ENCODE data around the gene NTN3.
"Not testable (repeated sequence)": the region's sequence is repeated elsewhere in the genome, so short reads cannot be mapped to it uniquely, and the experiment has no call there.

The NTN3 gene

DNA sequence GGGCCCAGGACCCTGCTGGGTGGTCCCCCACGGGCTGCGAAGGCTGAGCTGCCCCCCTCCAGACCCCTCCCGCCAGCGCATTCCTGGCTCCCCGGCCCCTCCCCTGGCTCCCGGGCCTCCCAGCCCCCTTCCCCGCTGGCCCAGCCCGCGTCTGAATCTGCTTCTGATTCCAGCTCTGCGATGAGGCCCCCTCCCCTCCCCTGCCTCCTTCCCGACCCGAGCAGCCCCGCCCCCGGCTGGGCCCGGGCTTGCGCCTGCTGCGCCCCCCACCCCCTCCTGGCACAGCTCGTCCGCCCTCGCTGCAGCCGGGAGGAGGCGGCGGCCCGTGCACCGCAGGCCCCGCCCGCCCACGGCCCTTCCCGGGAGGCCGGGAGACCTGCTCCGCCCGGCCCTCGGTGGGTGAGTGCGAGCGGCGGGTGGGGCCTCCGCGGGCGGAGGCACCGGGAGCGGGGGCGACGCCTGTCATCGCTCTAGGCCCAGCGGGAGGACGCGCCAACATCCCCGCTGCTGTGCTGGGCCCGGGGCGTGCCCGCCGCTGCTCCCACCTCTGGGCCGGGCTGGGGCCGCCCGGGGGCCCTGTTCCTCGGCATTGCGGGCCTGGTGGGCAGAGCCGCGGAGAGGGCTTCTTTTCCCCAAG is at the start of gene NTN3:
Gene NTN3, plus strand, starts transcription at position 282 of the 637 bp plus-strand sequence. CDS start 405 bp downstream, outside the sequence.
- peak; percentile 41 for DNase-seq

DNA sequence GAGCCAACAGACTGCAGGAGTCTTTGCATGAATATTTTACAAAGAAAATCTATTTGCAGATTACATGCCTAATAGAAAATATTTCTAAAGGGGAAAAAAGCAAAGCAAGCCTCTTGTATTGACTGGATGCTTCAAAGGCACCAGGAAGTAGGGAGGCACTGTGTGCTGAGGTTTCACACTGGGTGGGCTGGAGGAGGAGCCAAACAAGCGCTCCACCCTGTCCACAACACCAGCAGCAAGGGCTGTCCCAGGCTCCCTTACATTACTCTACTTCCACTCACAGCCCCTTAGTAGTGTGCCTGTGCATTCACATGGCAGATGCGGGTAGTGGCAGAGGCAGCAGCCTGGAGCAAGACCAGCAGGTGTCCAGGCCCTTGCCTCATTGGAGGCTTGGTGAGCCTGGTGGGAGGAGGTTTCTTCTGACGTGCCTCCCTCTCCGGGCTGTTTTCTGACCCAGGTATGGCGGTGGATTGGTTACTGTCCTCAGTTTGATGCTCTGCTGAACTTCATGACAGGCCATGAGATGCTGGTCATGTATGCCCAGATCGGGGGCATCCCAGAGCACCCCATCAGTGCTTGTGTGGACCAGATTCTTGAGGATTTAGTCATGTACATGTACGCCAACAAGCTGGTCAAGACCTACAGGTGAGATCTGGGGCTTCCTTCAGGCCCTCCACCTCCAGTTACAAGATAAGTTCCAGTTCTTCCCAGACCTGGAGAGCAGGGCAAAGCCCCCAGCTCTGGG is 48.8 kb upstream of the NTN3 start:
- DNase-seq: no peak

DNA sequence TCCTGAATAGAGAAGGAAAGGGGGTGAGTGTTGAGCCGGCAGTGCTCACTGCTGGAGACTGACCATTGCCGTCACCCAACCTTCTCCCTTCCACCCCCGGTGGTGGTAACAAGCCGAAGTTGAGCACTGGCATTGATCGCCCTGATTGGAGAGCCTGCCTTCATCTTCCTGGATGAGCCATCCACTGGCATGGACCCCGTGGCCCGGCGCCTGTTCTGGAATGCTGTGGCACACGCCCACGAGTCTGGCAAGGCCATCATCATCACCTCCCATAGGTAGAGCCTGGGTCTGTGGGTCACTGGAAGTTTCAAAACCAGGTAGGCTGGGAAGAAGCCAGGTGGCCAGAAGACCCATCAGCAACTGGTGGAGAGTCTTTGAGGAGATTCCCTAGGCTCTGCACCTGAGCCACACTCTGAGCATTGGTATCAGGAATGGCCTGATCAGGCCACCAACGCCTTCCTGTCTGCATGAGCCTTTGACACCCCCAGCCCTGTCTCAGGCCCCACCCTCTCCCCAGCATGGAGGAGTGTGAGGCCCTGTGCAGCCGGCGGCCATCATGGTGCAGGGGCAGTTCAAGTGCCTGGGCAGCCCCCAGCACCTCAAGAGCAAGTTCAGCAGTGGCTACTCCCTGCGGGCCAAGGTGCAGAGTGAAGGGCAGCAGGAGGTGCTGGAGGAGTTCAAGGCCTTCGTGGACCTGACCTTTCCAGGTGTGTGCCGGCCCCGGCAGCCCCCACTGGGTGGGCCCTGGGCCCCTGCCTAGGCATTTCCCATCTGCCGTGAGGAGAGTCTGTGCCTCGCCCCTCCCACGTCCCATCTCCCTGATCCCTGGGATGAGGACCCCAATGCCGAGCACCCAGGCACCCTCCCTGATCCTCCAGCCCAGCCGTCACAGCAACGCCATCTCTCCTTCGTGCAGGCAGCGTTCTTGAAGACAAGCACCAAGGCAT is 46.8 kb upstream of the NTN3 start:
- no peak for DNase-seq

DNA sequence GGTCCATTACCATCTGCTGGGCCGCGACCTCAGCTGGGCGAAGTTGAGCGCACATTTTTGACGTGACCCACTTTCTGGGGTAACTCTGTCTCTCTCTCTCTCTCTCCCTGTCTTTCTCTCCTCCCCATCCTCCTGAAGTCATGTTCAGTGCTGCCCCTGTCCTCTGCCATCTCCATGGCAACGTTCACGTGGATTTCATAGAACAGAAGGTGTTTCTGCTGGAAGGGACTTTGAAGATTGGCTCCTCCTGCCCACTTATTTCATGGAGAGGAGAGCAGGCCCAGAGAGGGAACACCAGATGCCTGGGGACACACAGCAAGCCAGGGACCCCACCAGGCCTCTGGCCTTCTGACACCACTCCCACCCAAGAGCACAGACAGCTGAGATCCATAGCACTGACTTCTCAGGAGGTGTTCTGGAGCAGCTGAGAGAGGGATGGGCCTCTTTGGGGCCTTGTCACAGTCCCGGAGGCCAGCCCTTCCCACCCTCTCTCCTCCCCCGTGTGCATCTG is 46.0 kb upstream of the NTN3 start:
- no peak for DNase-seq

DNA sequence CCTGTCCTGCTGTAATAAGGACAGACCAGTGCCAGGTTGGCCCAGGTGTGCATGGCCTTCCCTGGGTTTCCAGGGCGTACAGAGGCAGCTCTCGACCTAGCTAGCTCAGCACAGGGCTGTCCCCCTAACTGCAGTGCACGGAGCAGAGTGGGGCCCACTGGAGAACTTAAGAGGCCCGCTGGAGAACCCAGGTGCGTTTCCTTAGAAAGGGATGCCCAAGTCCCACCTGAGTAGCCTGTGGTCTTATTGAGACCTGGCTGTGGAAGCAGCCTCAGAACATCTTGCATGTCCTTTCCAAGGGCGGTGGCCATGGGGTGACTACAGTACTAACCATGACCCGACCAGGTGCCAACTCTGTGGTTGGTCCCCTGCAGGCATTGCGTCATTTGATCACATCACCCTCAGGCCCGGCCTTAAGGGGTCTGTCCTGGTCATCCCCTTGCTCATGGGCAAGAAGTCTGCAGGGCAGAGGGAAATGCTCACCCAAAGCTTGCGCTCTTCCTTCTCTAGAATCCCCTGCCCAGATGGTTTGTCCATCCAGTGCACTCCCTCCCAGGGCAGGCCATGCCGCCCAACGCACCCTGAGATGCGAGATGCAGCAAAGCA is 45.2 kb upstream of the NTN3 start:
- DNase-seq: no peak

DNA sequence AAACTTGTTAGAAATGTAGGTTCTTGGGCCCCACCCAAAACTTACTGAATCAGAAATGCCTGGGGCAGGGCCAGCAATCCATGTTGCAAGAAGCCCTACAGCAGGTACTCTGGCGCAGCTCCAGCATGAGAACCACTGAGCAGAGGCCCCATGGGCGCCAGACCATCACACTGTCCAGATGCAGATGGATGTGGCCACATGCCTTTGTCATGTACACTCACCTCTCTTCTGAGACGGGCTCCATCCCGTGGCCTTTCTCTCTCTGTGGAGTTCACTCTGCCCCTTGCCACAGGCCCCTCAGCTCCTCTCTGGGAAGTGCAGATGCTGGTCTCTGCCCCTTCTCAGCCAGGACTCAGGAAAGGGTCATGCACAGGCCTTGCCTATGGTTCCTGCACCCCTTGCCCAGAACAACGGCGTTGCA is 44.1 kb upstream of the NTN3 start:
- no peak for DNase-seq

DNA sequence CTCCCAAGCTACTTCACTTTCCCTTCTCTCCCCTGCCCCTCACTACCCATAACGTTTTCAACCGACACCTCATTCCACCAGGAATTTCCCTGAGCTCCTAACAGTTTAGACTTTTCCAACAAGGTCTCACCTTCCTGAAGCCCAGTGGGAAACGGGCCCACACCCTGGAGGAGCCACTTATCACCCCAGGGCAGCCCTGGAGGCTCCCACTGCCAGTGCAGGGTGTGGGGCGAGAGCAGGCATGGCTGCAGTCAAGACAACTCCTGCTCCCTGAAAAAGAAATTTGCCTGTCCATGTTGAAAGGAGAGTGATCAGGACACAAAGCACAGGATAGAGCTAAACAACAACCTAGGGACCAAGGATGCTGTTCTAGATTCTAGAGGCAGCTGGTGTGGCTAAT is 43.6 kb upstream of the NTN3 start:
- DNase-seq: no peak

DNA sequence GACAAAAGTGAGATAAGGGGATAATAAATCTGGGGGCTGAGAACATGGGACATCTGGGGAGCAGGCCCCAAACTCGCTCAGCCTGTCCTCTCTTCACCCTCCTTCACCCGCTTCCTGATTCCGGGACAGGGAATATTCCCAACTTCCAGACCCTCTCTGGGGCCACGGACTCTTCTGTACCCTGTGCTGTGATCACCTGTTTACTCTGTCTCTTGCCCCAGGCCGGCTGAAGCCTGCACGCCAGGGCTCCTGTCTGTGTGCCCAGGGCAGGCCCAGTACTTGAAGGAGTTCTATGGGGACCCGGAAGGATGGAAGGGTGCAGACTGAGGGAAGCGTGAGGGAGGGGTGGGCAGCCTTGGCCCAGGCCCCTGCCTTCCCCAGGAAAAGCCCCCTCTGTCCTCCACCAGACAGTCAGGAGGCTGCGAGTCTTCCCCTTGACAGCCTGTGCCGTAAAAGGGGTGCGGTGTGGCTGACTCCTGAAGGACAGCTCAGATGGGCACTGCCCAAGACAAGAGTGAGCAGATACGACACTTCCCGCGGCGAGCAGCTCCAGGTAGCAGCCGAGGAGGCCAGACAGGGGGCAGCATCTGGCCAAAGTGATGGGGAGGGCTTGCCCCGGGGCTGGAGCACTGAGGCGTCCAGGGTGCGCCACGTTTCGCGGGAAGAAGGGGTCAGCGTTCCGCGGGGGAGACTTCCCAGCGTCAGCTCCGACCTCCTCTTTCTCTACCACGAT is 42.9 kb upstream of the NTN3 start:
- DNase-seq: peak; percentile 26

DNA sequence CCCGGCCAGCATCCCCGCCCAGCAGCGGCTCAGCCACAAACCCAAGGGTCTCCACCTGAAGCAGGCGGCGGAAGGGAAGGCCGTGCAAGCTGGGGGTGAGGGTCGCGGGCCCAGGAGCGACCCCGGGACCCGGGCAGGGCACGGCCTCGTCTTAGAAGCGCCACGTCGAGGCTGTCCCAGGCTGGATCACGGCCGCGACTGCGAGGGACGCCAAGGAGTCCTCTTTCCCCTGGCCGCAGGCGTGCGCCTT is 42.4 kb upstream of the NTN3 start:
- no peak for DNase-seq

DNA sequence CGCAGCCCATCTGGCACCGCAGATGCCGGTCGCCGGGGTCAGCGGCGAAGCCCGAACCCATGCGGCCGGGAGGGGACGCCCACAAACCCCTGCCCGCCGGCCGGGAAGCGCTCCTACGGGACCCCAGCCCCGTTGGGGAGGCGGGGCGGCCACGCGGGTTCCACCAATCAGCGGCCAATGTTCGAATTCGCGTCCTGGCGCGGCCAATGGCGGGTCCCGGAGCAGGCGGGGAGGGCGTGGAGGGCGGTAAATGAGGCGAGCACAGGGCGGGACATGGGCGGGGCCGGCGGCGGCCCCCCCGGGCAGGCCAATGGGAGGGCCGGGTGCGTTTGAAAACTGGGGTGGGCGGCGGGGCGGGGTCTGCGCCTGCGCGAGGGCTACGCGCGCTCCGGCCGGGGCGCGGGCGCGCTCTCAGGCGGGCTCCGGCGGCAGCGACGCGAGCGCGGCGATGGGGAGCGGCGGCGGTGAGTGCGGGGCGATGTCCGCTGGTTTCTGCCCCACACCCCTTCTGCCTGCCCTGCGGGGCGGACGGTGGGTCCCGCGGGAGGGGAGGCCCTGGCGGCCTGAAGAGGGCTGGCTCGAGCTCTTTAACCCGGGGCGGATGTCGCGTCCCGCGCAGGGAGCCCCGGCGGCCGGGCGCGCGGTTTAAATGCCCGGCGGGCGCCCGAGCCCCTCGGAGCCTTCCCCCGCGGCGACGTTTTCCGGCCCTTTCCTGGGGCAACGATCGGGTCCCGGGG is 41.9 kb upstream of the NTN3 start, which contains the start of gene CCNF:
Gene CCNF, plus strand, starts transcription at position 414 of the 737 bp plus-strand sequence. Its CDS starts 35 bp downstream, at position 449.
- DNase-seq: peak; percentile 85

DNA sequence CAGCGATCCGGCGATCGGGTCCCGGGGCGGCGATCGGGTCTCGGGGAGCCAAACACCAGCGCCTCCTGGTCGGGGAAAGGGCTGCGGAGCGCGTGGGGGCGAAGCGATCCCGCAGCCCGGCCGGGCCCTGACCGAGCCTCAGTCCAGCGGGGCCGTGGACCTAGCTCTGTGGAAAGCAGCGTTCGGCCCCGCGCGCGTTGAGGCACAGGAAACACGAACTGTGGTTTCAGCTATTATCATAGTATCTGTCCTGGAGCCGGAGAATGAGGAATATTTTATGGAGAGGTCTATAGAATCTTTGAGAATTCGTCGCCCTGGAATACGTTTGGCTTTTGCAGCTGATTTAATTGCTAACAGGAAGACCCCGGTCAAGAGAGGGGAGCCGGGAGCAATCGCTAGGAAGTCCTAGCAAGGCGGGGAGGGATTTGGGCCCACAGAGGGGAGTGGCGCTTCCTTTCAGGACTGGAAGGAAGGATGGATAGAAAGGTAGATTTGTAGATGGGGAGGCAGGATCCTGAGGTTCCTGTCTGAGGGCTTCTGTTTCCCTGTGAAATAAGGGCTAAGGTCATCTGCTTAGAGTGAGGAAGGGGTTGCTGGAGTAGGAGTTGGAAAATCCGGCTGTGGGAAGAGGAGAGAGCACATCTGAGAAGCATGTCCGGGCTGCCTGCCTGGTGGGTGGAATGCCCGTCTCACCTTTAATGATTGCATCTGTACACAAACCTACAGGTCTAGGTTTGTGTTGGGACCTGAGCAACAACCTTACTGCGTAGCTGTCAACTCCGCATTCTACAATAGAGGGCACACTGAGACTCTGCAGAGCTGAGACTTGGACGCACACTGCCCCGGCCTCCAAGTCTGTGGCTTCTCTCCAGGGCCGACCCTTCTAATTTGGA is 41.1 kb upstream of the NTN3 start:
- DNase-seq: peak; percentile 29

DNA sequence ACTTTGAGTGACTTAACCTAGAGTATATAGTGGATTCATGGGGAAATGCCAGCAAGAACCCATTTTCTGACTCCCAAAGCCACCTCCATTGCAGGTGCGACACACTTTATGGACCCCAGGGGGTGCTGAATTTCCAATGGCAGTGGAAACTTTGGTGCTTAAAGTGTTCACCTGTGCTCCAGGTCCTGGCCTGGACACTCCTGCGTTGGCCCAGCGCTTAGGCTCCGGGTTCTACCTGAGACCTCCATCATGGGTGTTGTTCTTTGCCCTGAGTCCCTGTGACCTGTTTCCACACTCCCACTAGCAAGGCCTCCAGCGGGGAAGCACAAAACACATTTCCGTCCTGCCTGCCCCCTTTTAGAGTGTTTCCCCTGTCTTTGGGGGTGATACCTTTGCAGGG is 38.8 kb upstream of the NTN3 start:
- no peak for DNase-seq

DNA sequence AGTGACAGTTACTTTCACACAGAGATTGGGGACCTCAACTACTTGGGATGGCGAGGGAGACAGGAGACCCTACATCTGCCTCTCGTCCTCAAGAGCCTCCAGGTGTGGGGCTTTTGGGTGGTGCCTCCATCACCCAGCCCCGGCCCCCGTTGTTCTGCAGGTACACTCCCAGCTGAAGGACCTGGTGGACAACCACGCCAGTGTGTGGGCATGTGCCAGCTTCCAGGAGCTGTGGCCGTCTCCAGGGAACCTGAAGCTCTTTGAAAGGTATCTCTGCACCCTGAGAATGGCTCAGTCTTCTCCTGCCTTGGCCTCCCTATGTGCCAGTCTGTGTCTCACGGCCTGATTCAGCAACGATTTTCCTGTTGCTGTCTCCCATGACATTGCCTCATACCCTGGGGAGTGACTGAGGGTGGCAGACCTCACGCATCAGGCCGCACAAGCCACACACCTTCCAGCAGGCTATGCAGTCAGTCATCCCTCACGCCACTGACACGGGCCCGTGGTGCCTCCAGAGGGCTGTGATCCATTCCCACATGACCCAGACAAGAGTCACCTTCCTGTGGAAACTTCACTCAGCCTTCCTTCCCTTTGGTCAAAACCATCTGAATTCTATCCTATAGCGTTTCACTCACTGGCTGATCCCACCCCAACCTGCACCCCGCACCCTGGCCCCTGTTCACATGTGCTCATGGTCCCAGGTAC is 38.1 kb upstream of the NTN3 start:
- no peak for DNase-seq

DNA sequence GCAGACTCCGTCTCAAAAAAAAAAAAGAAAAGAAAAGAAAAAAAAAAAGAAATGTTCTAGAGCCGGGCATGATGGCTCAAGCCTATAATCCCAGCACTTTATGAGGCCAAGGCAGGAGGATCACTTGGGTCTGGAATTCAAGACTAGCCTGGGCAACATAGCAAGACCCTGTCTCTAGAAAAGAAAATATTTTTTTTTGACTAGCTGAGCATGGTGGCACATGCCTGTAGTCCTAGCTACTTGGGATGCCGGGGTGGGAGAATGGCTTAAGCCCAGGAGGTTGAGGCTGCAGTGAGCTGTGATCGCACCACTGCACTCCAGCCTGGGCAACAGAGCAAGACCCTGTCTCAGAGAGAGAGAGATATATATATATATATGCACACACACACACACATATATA is 35.9 kb upstream of the NTN3 start:
- DNase-seq: not testable (repeated sequence)

DNA sequence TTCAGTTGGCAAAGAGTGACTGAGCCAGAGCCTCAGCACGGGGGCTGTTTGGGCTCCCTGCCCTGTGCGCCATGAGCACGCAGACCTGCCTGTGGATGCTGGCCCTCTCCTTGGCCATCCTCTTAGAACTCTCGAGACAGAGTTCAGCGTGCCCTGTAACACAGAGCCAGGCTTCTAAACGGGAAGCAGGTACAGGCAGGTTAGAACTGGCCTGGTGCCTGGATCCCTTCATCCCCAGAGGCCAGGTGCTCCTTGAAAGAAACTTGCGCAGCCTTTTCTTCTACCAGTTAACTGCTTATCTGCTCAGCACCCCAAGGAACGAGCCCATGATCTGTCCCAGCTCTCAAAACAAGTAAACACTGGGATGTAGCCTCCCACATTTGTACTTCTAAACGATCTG is 35.0 kb upstream of the NTN3 start:
- DNase-seq: no peak

DNA sequence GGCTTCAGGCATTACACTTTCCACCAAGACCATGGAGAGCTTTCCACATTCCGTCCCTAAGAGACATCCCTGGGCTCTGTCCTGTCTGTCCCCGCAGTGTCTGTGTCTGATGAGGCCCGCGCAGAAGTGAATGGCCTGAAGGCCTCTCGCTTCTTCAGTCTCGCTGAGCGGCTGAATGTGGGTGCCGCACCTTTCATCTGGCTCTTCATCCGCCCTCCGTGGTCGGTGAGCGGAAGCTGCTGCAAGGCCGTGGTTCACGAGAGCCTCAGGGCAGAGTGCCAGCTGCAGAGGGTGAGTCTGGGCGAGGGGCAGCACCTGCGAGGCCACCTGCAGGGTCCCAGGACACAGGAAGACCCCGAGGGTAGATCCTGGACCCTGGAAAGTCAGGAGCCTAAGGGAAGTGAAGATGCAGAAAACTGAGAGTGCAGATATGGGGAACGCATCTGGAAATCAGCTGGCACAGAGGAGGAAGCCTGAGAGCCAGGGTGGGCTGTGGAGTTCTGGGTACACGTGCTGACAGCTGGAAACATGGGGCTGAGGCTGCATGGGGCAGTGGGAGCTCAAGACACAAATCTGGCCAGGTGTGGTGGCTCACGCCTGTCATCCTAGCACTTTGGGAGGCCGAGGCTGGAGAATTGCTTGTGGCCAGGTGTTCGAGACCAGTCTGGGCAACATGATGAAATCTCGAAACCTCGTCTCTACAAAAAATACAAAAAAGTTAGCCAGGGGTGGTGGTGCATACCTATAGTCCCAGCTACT is 33.9 kb upstream of the NTN3 start:
- DNase-seq: no peak

DNA sequence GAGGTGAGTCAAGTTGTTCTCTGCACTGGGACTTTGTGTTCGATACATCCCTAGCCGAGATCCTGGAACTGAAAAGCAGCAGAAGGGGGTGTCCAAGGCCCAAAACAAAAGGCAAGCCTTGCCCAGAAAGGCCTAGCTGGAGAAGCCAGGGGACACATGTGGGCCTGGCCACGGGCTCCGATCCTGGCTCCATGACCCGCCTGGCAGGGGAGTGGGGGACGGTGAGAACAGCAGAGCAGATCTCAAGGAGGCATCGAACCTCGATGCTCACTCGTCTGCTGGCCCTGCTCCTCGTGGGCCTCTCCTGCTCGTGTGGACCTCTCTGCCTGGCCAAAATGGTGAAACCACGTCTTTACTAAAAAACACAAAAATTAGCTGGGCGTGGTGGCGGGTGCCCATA is 33.0 kb upstream of the NTN3 start:
- DNase-seq: no peak

DNA sequence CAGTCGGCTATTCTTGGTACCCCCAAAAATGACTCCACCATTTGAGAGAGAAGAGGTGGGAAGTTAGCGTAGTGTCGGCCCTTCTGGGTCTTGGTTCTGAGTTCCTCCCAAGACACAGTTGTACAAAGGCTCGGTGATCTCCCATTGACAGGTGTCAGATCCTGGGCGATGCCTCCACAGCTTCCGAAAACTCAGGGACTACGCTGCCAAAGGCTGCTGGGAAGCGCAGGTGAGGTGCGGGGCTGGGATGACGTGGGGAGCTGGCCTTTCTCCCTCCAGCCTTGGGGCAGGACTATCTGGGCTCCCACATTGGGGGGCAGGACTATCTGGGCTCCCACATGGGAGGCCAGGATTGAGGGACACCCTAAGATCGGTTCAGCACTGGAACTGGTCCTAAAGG is 31.5 kb upstream of the NTN3 start:
- no peak for DNase-seq
